ENCODE results near the gene TBL3. TPM values are rescaled to one million over a fixed set of nuclear protein-coding genes. Genes with fewer than 3 reads are reported as not detected.

The TBL3 gene
- polyA plus RNA-seq, 1 donor from 2014 or later: 21.4 TPM

DNA sequence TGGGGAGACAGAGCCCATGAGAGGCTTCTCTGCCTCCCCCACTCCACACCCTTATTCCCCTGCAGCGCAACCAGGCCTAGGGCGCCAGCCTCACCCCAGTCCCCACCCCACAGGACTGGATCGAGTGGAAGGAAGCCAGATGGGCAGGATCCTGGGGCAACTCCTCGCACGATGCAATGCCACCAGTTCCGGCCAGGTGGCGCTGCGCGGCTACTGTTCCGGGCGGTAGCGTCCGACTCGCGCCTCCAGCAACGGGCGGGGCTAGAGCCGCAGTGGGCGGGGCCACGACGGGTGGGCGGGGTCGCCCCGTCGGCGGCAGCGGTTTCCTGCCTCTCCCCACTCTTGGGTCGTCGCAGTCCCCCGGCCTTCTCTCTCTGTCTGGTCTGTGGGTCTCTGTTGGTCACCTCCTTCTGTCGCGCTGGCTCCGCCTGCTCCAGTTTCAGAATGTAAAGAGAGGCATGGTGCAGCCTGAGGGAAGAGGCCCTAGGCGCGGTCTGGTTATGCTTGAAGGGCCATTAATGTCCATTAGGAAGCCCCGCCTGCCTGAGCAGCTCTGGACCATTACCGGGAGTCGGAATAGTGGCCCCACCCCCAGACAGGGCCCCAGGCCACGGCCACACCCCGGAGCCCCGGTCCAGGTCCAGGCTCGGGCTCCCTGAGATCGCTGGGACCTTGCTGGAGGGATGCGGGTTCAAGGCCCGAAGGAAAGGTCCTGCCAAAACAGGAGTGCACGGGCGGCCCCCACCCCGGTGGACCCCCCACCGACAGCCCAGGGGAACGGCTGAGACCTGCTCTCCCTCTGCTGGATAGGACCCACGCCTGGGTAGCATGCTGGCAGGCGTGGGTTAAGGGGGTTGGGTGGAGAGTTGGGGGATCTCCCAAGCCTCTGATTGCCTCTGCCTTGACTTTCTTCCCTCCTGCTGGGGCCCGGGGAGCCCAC, 51.5 kb downstream of the TBL3 start:
- Histone ChIP-seq H2AFZ (ENCODE audit: low read depth, low read length) (no peak overlapping the region), H3K27me3 (ENCODE audit: insufficient read depth, low read depth, low read length) (peaks cover 55% of the 10 kb centered on the region)

DNA sequence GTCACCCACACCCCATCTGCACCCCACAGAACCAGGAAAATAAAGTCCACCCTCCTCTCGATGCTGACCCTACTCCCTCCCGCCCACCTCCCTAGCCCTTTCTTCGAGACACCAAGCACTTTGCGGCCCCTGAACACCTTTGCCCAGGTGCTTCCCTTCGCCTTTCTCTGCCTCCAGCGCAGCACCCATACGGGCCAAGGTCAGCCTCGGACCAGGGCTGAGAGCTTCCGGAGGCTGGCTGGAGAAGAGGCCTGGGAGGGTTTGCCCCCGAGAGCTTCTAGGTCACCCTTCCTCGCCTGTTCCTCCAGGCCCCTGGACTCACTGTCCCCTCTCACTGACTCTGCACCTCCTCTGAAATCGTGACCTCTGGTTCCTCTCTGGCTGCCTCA, 52.2 kb downstream of the TBL3 start:
- H3K9me3 ChIP-seq (ENCODE audit: low read length): no peaks in the 10 kb centered on the region
- no peak overlapping the region for H3K27ac ChIP-seq (ENCODE audit: low read length)
- H3K4me3 ChIP-seq (ENCODE audit: low read length): no peak overlapping the region
- no peaks in the 10 kb centered on the region for H3K36me3 ChIP-seq (ENCODE audit: insufficient read depth, low read length)
- TF ChIP-seq EP300 (conservative IDR thresholded peaks at IDR 0.05; ENCODE audit: poor library complexity, severe bottlenecking) (no peak), MXI1 (conservative IDR thresholded peaks at IDR 0.05; ENCODE audit: poor library complexity, severe bottlenecking) (no peak), TAF1 (IDR thresholded peaks at IDR 0.05; ENCODE audit: low read depth) (no peak), POLR2AphosphoS5 (IDR thresholded peaks at IDR 0.05) (no peak), SMC3 (conservative IDR thresholded peaks at IDR 0.05; ENCODE audit: poor library complexity) (no peak)
- TF ChIP-seq, protein P1, sequence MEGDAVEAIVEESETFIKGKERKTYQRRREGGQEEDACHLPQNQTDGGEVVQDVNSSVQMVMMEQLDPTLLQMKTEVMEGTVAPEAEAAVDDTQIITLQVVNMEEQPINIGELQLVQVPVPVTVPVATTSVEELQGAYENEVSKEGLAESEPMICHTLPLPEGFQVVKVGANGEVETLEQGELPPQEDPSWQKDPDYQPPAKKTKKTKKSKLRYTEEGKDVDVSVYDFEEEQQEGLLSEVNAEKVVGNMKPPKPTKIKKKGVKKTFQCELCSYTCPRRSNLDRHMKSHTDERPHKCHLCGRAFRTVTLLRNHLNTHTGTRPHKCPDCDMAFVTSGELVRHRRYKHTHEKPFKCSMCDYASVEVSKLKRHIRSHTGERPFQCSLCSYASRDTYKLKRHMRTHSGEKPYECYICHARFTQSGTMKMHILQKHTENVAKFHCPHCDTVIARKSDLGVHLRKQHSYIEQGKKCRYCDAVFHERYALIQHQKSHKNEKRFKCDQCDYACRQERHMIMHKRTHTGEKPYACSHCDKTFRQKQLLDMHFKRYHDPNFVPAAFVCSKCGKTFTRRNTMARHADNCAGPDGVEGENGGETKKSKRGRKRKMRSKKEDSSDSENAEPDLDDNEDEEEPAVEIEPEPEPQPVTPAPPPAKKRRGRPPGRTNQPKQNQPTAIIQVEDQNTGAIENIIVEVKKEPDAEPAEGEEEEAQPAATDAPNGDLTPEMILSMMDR (IDR thresholded peaks at IDR 0.05; ENCODE audit: poor library complexity, severe bottlenecking): no peak
- TF ChIP-seq, protein P2, sequence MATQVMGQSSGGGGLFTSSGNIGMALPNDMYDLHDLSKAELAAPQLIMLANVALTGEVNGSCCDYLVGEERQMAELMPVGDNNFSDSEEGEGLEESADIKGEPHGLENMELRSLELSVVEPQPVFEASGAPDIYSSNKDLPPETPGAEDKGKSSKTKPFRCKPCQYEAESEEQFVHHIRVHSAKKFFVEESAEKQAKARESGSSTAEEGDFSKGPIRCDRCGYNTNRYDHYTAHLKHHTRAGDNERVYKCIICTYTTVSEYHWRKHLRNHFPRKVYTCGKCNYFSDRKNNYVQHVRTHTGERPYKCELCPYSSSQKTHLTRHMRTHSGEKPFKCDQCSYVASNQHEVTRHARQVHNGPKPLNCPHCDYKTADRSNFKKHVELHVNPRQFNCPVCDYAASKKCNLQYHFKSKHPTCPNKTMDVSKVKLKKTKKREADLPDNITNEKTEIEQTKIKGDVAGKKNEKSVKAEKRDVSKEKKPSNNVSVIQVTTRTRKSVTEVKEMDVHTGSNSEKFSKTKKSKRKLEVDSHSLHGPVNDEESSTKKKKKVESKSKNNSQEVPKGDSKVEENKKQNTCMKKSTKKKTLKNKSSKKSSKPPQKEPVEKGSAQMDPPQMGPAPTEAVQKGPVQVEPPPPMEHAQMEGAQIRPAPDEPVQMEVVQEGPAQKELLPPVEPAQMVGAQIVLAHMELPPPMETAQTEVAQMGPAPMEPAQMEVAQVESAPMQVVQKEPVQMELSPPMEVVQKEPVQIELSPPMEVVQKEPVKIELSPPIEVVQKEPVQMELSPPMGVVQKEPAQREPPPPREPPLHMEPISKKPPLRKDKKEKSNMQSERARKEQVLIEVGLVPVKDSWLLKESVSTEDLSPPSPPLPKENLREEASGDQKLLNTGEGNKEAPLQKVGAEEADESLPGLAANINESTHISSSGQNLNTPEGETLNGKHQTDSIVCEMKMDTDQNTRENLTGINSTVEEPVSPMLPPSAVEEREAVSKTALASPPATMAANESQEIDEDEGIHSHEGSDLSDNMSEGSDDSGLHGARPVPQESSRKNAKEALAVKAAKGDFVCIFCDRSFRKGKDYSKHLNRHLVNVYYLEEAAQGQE (IDR thresholded peaks at IDR 0.05; ENCODE audit: borderline replicate concordance): no peak
- no peak overlapping the region for H3K9ac ChIP-seq (ENCODE audit: low read length)
- no peak overlapping the region for H2AFZ ChIP-seq (ENCODE audit: low read depth, low read length)
- H3K27me3 ChIP-seq (ENCODE audit: insufficient read depth, low read depth, low read length): peaks cover 51% of the 10 kb centered on the region
- no peaks in the 10 kb centered on the region for H3K9me2 ChIP-seq (ENCODE audit: insufficient read depth, low read length)
- no peaks in the 10 kb centered on the region for H3K79me2 ChIP-seq (replicated peaks; ENCODE audit: insufficient read depth, low read length)
- H3F3A ChIP-seq (ENCODE audit: insufficient read depth, low read length, poor library complexity, severe bottlenecking): no peaks in the 10 kb centered on the region
- no peak overlapping the region for H3K4me2 ChIP-seq (ENCODE audit: low read length)
- no peaks in the 10 kb centered on the region for H4K20me1 ChIP-seq (ENCODE audit: insufficient read depth)

More for the DNA sequence above, 51.5 kb downstream of the TBL3 start:
- H3K4me3 ChIP-seq (ENCODE audit: low read length): peak overlapping the region; percentile 52
- no peaks in the 10 kb centered on the region for H4K20me1 ChIP-seq (ENCODE audit: insufficient read depth)
- H3F3A ChIP-seq (ENCODE audit: insufficient read depth, low read length, poor library complexity, severe bottlenecking): no peaks in the 10 kb centered on the region
- H3K4me2 ChIP-seq (ENCODE audit: low read length): no peak overlapping the region
- no peaks in the 10 kb centered on the region for H3K9me2 ChIP-seq (ENCODE audit: insufficient read depth, low read length)
- TF ChIP-seq SMC3 (conservative IDR thresholded peaks at IDR 0.05; ENCODE audit: poor library complexity) (peak; percentile 84), MXI1 (conservative IDR thresholded peaks at IDR 0.05; ENCODE audit: poor library complexity, severe bottlenecking) (peak; percentile 29), EP300 (conservative IDR thresholded peaks at IDR 0.05; ENCODE audit: poor library complexity, severe bottlenecking) (no peak), TAF1 (IDR thresholded peaks at IDR 0.05; ENCODE audit: low read depth) (no peak), RAD21 (conservative IDR thresholded peaks at IDR 0.05) (peak; percentile 80), EZH2 (IDR thresholded peaks at IDR 0.05; ENCODE audit: borderline replicate concordance, insufficient read depth, low read length, poor library complexity, severe bottlenecking) (no peak), POLR2AphosphoS5 (IDR thresholded peaks at IDR 0.05) (no peak)
- TF ChIP-seq, protein P1 (IDR thresholded peaks at IDR 0.05; ENCODE audit: poor library complexity, severe bottlenecking): peak; percentile 89
- TF ChIP-seq, protein P2 (IDR thresholded peaks at IDR 0.05; ENCODE audit: borderline replicate concordance): no peak
- peak overlapping the region; percentile 44 for H3K9ac ChIP-seq (ENCODE audit: low read length)
- H3K27ac ChIP-seq (ENCODE audit: low read length): no peak overlapping the region
- H3K36me3 ChIP-seq (ENCODE audit: insufficient read depth, low read length): no peaks in the 10 kb centered on the region
- H3K9me3 ChIP-seq (ENCODE audit: low read length): no peaks in the 10 kb centered on the region
- no peaks in the 10 kb centered on the region for H3K79me2 ChIP-seq (replicated peaks; ENCODE audit: insufficient read depth, low read length)

All from neural cell (in vitro differentiated cells).